HG03095 (cell line): ENCODE results near the gene MMGT1.
A peak's percentile ranks its signal among the peaks of the same experiment; 100 is the strongest.

Experiments used
- ATAC-seq: cut with Tn5 transposase; IDR thresholded peaks from one replicate; pipeline ENCODE4 v1.9.1; 2021; ENCODE audit warnings: moderate library complexity; ENCODE audit not compliant: unreplicated experiment

Gene MMGT1

DNA sequence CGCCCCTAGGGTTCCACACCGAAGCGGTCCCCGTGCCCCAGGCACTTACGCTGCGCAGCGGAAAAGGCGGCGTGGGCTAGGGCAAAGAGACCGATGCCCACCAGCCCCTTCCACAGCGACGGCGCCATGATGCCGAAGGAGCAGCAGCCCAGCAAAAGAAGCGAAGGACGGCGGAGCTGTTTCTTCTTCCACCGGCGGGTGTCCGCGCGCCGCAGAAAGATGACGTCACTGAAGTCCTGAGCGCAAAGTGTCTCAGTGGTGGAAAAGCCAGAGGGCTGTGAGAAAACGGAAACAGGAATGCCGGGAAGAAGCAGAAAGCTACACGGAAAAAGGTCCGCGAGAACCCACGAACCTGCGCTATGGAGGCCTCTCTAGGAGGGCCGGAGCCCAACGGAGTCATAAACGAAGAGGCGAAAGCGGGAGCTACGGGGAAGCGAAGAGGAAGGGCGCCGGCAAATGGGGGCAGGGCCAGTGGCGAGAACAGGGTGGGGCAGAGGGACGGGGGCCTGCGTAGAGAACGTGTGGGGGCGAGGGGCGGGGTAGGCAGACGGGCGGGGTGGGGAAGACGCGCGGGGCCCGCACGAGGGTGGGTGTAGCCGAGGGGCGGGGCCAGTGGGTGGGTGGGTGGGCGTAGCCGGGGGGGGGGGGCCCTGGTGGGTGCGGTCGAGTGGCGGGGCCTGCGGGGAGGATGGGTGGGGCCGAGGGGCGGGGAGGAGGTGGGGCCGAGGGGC, at the start of gene MMGT1:
MMGT1 (minus strand) TSS at position 441 of the 731 bp plus-strand sequence; CDS start at position 128, 313 bp downstream.
- ATAC-seq = peak; percentile 74

DNA sequence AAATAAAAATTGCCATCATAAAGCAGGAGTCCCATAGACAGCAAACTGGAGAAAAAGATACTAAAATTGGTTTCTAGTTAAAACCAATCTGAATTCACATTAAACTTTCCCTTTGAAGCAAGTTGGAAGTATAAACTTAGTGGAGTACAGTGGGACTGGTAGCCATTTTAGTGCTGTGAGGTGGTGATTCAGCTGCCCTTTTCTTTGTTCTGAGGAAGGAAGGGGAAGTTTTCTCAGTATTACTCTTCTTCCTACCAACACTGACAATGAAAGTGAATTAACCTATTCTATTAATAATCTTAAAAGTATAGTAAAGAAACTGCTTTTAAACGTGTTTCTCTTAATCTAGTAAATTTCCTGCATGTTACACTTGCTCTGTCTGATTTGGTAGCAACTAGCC, 48.1 kb upstream of the MMGT1 start:
- ATAC-seq = peak; percentile 63

DNA sequence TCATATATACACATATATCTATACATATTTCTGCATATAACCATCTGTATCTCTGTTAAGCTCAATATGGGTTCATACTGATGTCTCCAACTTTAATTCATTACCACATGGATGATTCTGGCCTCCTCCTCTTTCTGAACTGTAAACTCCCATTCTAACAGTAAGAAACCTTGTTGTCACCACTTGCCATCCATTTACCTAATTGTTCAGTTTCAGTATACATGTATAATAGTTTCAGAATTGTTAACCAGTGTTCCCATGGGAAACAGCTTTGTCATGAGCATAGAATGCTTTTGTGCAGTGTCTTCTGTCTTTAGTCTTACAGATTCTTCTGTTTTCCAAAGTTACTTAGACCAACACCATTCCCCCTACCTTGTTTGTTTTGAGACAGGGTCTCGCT, 47.4 kb upstream of the MMGT1 start:
- ATAC-seq = peak; percentile 65

DNA sequence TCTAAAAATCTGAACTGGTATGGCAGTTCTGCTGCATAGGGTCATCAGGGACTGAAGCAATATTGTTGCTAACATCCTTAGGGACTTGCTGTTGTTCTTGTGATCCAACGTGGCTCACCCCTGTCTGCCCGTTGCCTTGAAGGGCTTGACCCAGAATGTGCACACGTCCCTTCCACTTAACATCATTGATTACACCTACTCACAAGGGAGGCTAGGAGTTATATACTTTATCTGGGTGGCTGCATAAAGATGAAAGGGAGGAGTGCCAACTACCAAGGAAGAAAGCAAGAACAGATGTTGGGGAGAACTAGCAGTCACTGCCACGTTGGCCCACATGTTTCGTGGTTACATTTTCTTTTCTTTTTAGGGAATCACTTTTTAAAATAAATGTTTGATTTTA, 45.4 kb upstream of the MMGT1 start:
- no peak for ATAC-seq

DNA sequence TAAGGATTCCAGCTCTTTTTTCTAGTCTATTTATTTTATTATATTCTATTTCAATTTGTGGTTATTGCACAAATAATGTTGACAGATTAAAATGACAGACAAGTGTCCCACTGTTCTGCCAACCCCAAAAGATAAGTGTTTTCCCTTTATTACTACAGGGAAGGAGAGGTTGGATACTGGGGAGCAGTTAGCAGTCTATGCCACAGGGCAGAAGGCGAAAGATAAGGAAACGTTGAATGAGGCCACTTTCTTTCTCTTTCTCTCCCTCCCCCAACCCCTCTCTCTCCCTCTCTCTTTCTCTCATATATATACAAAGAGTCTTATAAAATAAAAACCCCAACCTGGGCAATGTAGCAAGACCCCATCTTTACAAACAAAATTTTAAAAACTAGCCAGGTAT, 43.1 kb upstream of the MMGT1 start:
- no peak for ATAC-seq

DNA sequence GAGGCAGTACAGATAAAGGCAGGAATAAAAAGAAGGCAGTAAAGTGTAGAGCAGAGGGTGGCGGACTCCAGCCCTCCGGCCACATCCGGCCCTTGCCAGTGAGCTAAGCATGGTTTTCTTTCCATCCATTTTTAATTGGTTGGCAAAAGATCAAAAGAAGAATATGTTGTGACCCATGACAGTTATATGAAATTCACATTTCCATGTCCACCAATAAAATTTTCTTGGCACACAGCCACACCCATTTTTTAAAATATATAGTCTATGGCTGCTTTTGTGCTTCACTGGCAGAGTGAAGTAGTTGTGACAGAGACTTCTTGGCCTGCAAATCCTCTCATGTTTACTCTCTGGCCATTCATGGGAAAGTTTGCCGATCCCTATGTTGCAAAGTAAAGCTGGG, 41.2 kb upstream of the MMGT1 start:
- ATAC-seq = no peak

DNA sequence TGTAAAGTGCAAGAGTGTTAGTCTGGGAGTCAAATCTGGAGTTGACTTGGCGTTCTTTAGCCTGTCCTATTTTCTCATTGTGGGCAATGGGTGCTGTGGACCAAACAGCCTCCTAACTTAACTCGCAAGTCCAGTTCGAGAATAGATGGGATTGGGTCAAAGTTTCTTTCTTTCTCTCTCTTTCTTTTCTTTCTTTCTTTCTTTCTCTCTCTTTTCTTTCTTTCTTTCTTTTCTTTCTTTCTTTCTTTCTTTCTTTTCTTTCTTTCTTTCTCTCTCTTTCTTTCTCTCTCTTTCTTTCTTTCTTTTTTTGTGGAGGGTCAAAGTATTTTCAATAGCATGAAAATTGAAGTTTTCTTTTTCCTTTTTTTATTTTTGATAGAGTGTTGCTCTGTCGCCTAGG, 14.5 kb upstream of the MMGT1 start:
- no peak for ATAC-seq

DNA sequence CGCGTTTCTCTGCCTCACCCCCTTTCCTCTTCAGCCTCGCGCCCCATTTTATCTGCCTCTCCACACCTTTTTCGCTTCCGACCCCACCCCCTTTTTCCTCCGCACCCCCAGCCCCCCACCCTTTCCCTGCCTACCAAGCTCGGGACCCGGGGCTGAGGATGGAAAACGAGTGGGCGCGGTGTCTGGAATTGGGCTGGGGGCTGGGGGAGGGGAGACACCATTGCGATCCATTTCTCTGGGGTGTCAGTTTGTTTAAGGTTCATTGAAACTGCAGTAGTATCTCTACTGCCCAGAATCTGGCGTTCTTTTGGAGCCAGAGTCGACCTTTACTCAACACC, 12.2 kb upstream of the MMGT1 start:
- no peak for ATAC-seq

DNA sequence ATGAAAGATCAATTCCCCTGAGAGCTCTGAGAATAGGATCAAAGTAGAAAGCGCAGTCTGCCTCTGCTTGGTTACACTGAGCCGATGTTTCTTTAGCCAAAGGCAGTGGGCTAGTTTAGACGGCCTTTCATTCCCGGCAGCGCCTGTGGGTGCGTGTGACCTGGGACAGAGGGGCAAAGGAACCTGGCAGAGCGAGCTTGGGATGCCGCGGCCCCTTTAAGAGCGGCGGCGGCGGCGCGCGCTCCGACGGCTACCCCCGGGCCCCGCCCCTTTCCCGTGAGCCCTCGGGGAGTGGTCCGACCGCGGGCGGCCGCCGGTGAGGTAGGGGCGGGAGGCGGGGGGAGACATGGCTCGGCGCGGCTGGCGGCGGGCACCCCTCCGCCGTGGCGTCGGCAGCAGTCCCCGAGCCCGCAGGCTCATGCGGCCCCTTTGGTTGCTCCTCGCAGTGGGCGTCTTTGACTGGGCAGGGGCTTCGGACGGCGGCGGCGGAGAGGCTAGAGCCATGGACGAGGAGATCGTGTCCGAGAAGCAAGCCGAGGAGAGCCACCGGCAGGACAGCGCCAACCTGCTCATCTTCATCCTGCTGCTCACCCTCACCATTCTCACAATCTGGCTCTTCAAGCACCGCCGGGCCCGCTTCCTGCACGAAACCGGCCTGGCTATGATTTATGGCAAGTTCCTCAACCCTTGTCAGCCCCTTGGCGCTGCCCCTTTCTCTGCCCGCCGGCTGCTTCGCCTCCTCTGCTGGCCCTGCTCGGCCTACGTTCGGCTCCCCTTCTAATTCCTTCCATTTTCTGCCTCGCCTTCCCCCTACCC, 11.6 kb upstream of the MMGT1 start, which contains the start of gene SLC9A6:
SLC9A6 (plus strand) TSS at position 279 of the 816 bp plus-strand sequence; CDS start at position 503, 224 bp downstream.
- ATAC-seq = peak; percentile 94

DNA sequence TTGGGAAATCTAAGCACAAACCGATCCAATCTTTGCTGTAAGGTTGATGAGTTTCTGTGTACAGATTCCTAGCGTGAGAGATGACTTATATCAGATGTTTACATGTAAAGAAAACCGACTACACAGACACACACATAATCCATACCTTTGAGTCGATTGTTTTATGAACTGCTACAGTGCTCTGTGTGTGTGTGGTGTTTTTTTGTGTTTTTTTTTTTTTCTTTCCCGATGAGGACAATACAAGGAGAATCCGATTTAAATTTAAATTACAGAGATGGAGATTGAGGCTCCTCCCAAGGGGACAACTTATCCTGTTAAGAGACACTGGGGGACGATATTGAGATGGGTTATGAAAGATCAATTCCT, 11.0 kb upstream of the MMGT1 start:
- no peak for ATAC-seq

DNA sequence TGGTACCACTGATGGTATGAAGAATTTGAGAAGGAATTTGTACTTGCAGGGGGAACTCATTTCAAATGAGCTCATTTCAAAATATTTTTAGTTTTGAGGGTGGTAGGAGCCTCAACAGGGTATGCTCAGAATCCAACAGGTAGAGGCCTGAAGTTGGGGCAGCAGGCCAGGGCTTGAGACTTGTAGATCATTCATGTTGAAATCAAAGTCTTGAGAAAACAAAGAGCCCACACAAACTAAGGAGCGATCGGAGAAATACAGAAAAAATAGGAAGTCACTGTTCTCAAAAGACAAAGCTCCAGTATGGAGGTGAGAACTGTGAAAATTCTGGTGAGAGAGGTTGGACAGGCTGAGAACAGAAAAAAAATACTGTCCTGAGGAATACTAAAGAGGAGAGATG, 10.5 kb upstream of the MMGT1 start:
- ATAC-seq = no peak

DNA sequence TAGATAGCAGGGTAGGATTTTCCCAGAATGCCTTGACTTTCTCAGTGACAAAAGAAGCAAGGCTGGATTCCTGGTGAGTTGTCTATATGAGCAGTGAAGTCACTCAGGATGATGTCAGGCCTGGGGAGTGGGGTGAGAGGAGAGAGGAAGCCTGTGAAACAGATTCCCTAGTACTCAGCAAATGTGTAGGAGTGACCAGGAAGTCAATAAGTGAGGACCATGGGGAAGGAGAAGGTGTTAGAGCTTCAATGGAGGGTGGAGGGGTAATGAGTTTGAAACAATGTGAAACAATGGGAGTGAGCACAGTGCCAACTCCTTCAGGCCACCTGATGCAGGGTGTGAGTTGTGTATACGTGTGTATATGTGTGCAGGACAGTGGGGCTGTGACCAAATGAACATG, 9.1 kb upstream of the MMGT1 start:
- no peak for ATAC-seq

DNA sequence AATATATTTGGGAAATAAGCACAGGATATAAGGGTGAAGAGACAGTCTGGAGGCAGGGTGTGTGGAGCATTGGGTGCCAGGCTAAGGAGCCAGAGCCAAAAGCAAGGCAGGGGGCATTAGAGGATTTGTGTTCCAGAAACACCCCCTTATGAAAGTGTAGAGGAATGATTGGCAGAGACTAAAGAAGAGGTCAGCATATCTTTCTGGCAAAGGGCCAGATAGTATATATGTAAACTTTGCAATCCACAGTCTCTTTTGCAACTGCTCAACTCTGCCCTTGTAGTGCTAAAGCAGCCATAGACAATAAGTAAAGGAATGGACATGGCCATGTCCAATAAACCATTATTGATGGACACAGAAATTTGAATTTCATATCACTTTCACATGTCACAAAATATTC, 7.9 kb upstream of the MMGT1 start:
- ATAC-seq = no peak

DNA sequence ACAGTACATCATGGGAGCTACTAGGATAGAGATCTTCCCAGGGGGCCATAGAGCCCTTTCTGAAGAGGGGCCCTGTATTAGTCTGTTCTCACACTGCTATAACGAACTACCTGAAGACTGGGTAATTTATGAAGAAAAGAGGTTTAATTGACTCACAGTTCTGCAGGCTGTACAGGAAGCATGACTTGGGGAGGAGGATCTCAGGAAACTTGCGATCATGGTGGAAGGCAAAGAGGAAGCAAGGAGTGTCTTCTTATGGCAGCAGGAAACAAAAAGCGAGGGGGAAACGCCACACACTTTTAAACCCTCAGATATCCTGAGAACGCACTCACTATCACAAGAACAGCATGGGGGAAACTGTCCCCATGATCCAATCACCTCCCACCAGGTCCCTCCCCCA, 7.2 kb upstream of the MMGT1 start:
- ATAC-seq = no peak

DNA sequence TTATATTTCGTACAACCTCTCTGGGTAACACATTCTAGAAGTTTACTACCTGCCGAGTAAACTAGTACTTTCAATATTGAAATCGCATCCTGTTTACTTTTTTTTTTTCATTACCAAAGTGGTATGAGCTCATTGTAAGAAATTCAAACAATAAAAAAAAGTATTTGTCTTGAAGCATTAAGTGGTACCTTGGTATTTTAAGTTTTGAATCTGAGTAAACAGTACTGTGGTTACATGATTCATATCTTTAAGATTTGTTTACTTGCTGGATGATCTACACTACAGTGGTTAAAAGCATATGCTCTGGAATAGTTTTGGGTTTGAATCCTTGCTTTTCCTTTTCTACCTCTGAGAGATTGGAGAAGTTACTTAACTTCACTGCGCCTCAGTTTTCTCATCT, 3.8 kb upstream of the MMGT1 start:
- ATAC-seq = no peak

DNA sequence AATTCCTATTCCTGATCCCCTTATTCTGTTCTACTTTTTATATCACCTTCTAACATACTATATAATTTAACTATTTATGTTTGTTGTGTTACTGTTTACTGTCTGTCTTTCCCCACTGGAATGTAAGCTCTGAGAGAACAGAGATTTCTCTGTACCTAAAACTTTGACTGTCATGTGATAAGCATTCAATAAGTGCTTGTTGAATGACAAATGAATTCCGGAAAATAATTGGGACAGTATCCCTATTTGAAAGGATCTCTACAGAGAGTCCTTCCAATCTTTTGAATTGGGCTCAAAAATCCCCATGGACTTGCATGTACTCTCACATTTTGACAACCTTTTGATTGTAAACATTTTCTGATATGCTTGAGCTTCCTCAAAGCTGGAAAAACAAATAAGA, 1.6 kb upstream of the MMGT1 start:
- ATAC-seq = no peak

DNA sequence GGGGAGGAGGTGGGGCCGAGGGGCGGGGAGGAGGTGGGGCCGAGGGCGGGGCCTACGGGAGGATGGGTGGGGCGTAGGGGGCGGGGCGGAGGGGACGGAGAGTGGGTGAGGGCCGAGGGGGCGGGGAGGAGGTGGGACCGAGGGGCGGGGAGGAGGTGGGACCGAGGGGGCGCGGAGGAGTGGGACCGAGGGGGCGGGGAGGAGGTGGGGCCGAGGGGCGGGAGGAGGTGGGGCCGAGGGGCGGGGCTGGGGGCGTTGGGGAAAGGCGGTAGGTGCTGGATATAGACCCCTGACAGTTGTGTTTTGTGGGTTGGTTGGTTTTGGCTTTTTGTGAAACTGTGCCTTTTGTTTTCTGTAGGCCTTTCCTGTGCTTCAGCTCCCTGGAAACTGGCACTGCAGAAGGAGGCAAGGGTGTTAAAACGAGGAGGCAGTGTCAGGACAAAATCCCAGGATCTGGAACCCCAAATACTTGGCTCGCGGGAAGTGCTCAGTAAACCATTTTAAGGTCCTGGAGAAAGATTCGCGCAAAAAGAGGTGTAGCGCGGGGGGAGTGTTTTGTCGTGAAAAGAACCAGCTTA, 580 bp upstream of the MMGT1 start:
- ATAC-seq = no peak

DNA sequence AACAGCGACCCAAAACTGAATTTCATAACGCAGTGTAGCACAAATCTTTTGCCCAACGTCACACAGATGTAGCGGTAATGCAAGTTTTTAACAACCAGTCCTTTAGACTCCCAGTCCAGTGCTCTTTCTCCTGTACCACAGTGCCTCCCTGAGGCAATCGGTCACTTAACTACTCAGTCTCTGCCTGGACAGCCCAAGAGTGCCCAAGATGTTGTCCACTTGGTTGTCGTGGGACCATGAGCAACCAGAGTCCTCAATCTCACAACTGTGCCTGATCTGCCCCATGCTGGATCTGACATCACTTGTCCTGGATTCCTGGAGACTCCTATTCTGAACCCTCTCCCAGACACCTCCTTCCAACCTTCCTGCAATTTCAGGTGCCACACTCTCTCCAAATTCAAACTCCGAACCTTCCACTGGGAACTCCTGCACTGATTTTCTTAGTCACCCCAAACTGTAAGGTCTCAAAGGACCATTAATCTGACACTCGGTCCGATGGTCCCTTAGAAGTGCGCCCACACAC, 702 bp downstream of the MMGT1 start:
- peak; percentile 31 for ATAC-seq

DNA sequence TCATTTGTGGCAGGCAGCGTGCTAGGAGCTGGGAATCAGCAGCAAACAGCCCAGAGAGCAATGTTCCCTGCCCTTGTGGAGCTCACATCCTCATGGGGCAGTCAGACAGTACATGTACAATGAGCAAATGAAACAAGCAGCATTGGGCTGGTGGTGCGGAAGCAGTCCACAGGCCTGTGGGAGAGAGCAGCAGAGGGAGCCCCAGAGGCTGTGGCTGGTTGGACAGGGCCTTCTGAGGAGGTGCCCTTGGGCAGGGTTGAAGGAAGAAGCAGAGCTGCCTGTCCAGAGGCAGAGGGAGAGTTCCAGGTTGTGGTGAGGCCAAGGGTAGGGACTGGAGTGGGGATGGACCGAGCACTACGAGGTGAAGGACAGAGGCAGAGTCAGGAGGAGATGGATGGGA, 22.5 kb downstream of the MMGT1 start:
- no peak for ATAC-seq

DNA sequence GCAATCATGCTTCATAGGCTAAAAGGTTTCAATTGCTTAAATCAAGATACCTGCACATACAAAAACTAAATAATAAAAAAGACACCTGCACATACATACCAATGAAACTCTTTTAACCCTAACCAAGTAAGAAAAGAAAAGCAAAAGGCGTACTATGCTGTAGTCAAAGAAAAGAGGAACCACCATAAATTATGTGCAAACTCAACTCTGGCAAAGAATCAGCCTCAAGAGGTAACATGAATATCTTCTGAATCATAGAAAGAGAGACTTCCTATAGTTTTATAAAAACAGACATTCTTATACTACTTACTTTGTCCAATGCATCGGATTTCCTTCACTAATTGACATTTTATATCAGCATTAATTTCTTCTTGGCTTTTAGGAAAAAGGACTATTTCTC, 29.3 kb downstream of the MMGT1 start:
- no peak for ATAC-seq

DNA sequence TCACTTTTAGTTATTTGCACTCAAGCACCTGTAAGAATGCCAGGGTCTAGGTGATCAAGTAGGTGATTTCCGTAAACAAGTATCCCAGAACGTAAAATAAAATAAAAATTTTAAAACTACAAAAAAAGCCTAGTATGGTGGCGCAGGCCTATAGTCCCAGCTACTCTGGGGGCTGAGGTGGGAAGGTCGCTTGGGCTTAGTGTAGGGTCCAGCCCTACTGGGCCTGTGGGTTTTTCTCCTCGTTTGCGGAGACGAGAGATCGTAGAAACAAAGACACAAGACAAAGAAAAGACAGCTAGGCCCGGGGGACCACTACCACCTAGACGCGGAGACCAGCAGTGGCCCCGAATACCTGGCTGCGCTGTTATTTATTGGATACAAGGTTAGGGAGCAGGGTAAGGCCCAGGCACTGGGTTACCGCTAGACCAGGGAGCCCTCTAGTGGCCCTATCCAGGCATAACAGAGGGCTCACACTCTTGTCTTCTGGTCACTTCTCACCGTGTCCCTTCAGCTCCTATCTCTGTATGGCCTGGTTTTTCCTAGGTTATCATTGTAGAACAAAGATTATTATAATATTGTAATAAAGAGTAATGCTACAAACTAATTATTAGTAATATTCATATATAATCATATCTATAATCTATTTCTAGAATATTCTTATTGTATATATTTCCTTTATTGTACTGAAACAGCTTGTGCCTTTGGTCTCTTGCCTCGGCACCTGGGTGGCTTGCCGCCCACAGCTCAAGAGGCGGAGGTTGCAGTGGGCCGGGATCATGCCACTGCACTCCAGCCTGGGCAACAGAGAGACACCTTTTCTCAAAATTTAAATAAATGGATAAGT, 41.9 kb downstream of the MMGT1 start:
- peak; percentile 65 for ATAC-seq
